Measurements from ENCODE around the gene SLC25A27. TPM values are rescaled to one million over a fixed set of nuclear protein-coding genes. Genes with fewer than 3 reads are reported as not detected.

The SLC25A27 gene
- polyA plus RNA-seq, 3 donors: 0.34 to 1.7 TPM; not detected in 1

GRCh38 chr6:46605091-46605797 is 47.5 kb upstream of the SLC25A27 start:
- DNase-seq: no peak
- no peak overlapping the region for H2AFZ ChIP-seq (ENCODE audit: insufficient read depth, low read depth, low read length, poor library complexity, severe bottlenecking)
- no peaks in the 10 kb centered on the region for H3K9me3 ChIP-seq (replicated peaks in 1 of 2; ENCODE audit: control insufficient read depth in 1 of 2, insufficient read depth in 1 of 2, low read length in 2 of 2)
- WGBS (ENCODE audit: insufficient coverage): no CpG with 5 or more reads among the region's 3 CpGs
- no peak overlapping the region for H3K27ac ChIP-seq (ENCODE audit: low read depth in 1 of 2, low read length in 2 of 2)
- intact Hi-C loops (cut with micrococcal nuclease): no loop called here
- no peaks in the 10 kb centered on the region for H3K27me3 ChIP-seq (ENCODE audit: control insufficient read depth in 2 of 2, insufficient read depth in 2 of 2, low read length in 2 of 2)
- Mint-ChIP-seq H3K9me3 (peaks cover 0 to 4% (median 0%) of the 10 kb centered on the region in 7 donors), H3K4me3 (no peak overlapping the region), H3K36me3 (no peaks in the 10 kb centered on the region), H3K4me1 (no peaks in the 10 kb centered on the region), H3K27me3 (ENCODE audit: low read depth in 3 of 3) (peaks cover 0 to 4% (median 0%) of the 10 kb centered on the region in 3 donors), H3K27ac (no peak overlapping the region)
- TF ChIP-seq CTCF (IDR thresholded peaks at IDR 0.05): no peak
- no peaks in the 10 kb centered on the region for H3K4me1 ChIP-seq (ENCODE audit: control insufficient read depth in 1 of 2, insufficient read depth in 2 of 2, low read length in 2 of 2)
- no peaks in the 10 kb centered on the region for H3K79me2 ChIP-seq (ENCODE audit: insufficient read depth, low read length)
- H4K20me1 ChIP-seq (ENCODE audit: insufficient read depth, low read length): no peaks in the 10 kb centered on the region
- H3K4me2 ChIP-seq (replicated peaks; ENCODE audit: extremely low read depth, low read length, poor library complexity, severe bottlenecking): no peak overlapping the region
- H3K9ac ChIP-seq (ENCODE audit: insufficient read depth, low read length, poor library complexity, severe bottlenecking): no peak overlapping the region
- H3K36me3 ChIP-seq (replicated peaks in 1 of 2; ENCODE audit: control insufficient read depth in 1 of 2, insufficient read depth in 2 of 2, low read length in 2 of 2): no peaks in the 10 kb centered on the region
- H3K4me3 ChIP-seq (replicated peaks in 1 of 3; ENCODE audit: low read depth in 2 of 3, low read length in 3 of 3): no peak overlapping the region

DNA sequence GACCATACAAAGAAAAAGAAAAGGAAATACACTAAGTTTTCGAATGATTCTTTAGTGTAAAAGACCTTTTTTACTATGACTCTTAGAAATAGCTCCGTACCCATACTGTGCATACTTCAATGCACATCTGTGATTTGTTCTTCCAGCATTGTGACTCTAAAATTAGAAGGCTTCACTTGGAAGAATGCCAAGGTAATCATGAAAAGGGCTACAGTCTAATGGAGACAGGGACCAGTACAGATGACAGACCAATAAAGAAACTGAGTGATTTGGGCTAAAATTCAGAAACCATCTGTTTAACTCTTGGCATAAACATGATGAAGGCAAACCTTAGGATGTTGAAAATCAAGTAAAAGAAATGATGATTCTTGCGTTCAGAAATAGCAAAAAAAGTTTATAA is 46.4 kb upstream of the SLC25A27 start:
- Histone ChIP-seq H3K4me2 (replicated peaks; ENCODE audit: extremely low read depth, low read length, poor library complexity, severe bottlenecking) (no peak overlapping the region), H3K36me3 (replicated peaks in 1 of 2; ENCODE audit: control insufficient read depth in 1 of 2, insufficient read depth in 2 of 2, low read length in 2 of 2) (no peaks in the 10 kb centered on the region), H3K79me2 (ENCODE audit: insufficient read depth, low read length) (no peaks in the 10 kb centered on the region), H3K27ac (ENCODE audit: low read depth in 1 of 2, low read length in 2 of 2) (no peak overlapping the region), H3K4me3 (replicated peaks in 1 of 3; ENCODE audit: low read depth in 2 of 3, low read length in 3 of 3) (no peak overlapping the region), H3K4me1 (ENCODE audit: control insufficient read depth in 1 of 2, insufficient read depth in 2 of 2, low read length in 2 of 2) (no peaks in the 10 kb centered on the region), H2AFZ (ENCODE audit: insufficient read depth, low read depth, low read length, poor library complexity, severe bottlenecking) (no peak overlapping the region), H3K27me3 (ENCODE audit: control insufficient read depth in 2 of 2, insufficient read depth in 2 of 2, low read length in 2 of 2) (no peaks in the 10 kb centered on the region), H3K9ac (ENCODE audit: insufficient read depth, low read length, poor library complexity, severe bottlenecking) (no peak overlapping the region), H4K20me1 (ENCODE audit: insufficient read depth, low read length) (no peaks in the 10 kb centered on the region), H3K9me3 (replicated peaks in 1 of 2; ENCODE audit: control insufficient read depth in 1 of 2, insufficient read depth in 1 of 2, low read length in 2 of 2) (no peaks in the 10 kb centered on the region)
- peaks cover 0 to 4% (median 0%) of the 10 kb centered on the region in 7 donors for H3K9me3 Mint-ChIP-seq
- H3K4me1 Mint-ChIP-seq: no peaks in the 10 kb centered on the region
- no peak for DNase-seq
- intact Hi-C loops (cut with micrococcal nuclease): no loop called here
- no peak overlapping the region for H3K4me3 Mint-ChIP-seq
- no peak for TF ChIP-seq CTCF (IDR thresholded peaks at IDR 0.05)
- no peaks in the 10 kb centered on the region for H3K36me3 Mint-ChIP-seq
- H3K27me3 Mint-ChIP-seq (ENCODE audit: low read depth in 3 of 3): peaks cover 0 to 2% (median 0%) of the 10 kb centered on the region in 3 donors
- H3K27ac Mint-ChIP-seq: no peak overlapping the region
- no CpG with 5 or more reads among the region's 3 CpGs for WGBS (ENCODE audit: insufficient coverage)

All from CD14-positive monocyte (primary cell).